Fibroblast of lung (primary cell): ENCODE measurements around the gene ATXN1. TPM values are rescaled to one million over a fixed set of nuclear protein-coding genes. Genes with fewer than 3 reads are reported as not detected.

Experiments used
- DNase-seq, 2 donors: peaks; one replicate each; pipeline versions ENCODE4 v3.0.0 to v3.0.0-alpha.2; 2010; ENCODE audit warnings: low read depth in 2 of 2
- H2AFZ ChIP-seq: 2 replicates; pipeline ENCODE4 v1.5.1; 2012; ENCODE audit warnings: low read length, control low read depth, inconsistent platforms
- H3K27ac ChIP-seq: 2 replicates; pipeline ENCODE4 v1.5.1; 2011; ENCODE audit warnings: low read length, control low read depth; ENCODE audit not compliant: insufficient read depth
- H3K27me3 ChIP-seq: 2 replicates; pipeline ENCODE4 v1.5.1; 2011; ENCODE audit warnings: mild to moderate bottlenecking, low read length; ENCODE audit not compliant: control insufficient read depth, insufficient read depth
- H3K36me3 ChIP-seq: 2 replicates; pipeline ENCODE4 v1.5.1; 2011; ENCODE audit warnings: low read length; ENCODE audit not compliant: control insufficient read depth, insufficient read depth
- H3K4me1 ChIP-seq: 2 replicates; pipeline ENCODE4 v1.5.1; 2011; ENCODE audit warnings: low read length; ENCODE audit not compliant: control insufficient read depth, insufficient read depth; ENCODE audit errors: extremely low read depth
- H3K4me2 ChIP-seq: 2 replicates; pipeline ENCODE4 v1.5.1; 2011; ENCODE audit warnings: low read length, control low read depth; ENCODE audit not compliant: insufficient read depth; ENCODE audit errors: extremely low read depth
- H3K4me3 ChIP-seq, 4 experiments: fragments of 200-600 bp in 1 of 4; sonication (generic) in 1 of 4; replicated peaks in 1 of 4; 2 replicates each; pipeline ENCODE4 v1.5.1; 2011 to 2016; ENCODE audit warnings: low read length in 4 of 4, low read depth in 3 of 4, mild to moderate bottlenecking in 3 of 4, control low read depth in 2 of 4, inconsistent platforms in 1 of 4, mixed read lengths in 1 of 4; ENCODE audit not compliant: insufficient read depth in 1 of 4; ENCODE audit errors: control extremely low read depth in 1 of 4
- H3K79me2 ChIP-seq: 2 replicates; pipeline ENCODE4 v1.5.1; 2012; ENCODE audit warnings: mild to moderate bottlenecking, low read length, inconsistent platforms; ENCODE audit not compliant: control insufficient read depth, insufficient read depth
- H3K9ac ChIP-seq: 2 replicates; pipeline ENCODE4 v1.5.1; 2011; ENCODE audit warnings: mild to moderate bottlenecking, low read length, control low read depth; ENCODE audit not compliant: insufficient read depth
- H3K9me3 ChIP-seq: 2 replicates; pipeline ENCODE4 v1.5.1; 2012; ENCODE audit warnings: low read depth, low read length; ENCODE audit not compliant: control insufficient read depth, insufficient read depth
- H4K20me1 ChIP-seq: 2 replicates; pipeline ENCODE4 v1.5.1; 2011; ENCODE audit warnings: low read length; ENCODE audit not compliant: control insufficient read depth, insufficient read depth; ENCODE audit errors: extremely low read depth
- EZH2 ChIP-seq: IDR thresholded peaks from 2 replicates; pipeline ENCODE4 v1.5.1; 2012; ENCODE audit warnings: low read length, control low read depth, mild to moderate bottlenecking; ENCODE audit errors: missing control alignments
- polyA plus RNA-seq, 2 donors: library from polyadenylated mRNA; depleted of rRNA in 1 of 2; stranded (reverse) in 1 of 2; unstranded in 1 of 2; fragments of >200 nt; gene quantifications; 2 replicates each; pipeline ENCODE4 v1.2.1, GENCODE V29; 2011 to 2012; ENCODE audit warnings: missing spikeins in 1 of 2
- total RNA-seq: library from RNA; depleted of rRNA; stranded (reverse); fragments of >200 nt; gene quantifications from 2 replicates; pipeline ENCODE4 v1.2.1, GENCODE V29; 2014
- TF ChIP-seq, protein P1 (sequence below), 2 donors: IDR thresholded peaks in 1 of 2; conservative IDR thresholded peaks in 1 of 2; 1 replicate in 1 of 2; 2 replicates in 1 of 2; pipeline ENCODE4 v1.5.1; 2011 to 2012; ENCODE audit warnings: low read length in 2 of 2, control low read depth in 1 of 2, inconsistent platforms in 1 of 2, low read depth in 1 of 2, mild to moderate bottlenecking in 1 of 2

Gene ATXN1
- total and polyA plus RNA-seq, 2 donors (not counting 1 experiment from before 2014, with no cell fraction given), result 15.8 to 40.5 TPM

DNA sequence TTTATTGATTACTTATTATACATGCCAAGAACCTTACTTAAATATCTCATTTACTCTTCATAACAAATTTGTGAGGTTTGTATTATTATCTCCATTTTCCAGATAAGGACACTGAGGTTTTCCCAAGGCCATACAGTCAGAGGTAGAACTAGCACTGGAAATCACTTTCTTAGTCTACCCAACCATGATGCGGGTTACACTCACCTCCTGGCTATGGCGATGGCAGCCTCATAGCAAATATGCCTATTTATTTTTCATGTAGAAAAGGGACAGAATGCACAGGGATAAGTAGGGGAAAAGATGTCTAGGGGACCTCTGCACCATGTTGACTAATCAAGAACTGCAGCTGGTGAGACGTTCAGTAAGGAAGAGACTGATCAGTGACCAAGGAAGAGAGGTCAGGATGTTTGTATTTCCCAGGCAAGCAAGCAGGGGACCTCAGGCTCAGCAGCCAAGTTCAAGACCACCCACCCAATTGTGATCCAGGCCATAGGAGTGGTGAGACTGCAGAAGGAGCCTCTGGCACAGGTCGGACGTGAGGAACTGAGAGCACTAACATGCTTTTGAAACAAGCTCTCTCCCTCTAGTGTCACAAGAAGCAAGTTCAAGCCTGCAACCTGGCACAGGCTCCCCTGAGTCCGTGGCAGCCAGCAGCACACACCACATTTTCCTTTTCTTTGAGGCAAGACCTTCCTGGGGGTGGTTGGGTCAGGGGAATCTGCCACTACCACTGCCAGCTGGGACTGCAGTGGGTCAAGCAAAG lies 425.0 kb downstream of the ATXN1 start:
- Histone ChIP-seq H3K79me2 (no peaks in the 10 kb centered on the region), H3K27me3 (no peaks in the 10 kb centered on the region), H4K20me1 (no peaks in the 10 kb centered on the region), H3K4me2 (peak overlapping the region; percentile 5), H2AFZ (no peak overlapping the region), H3K9me3 (no peaks in the 10 kb centered on the region), H3K4me3 (no peak overlapping the region), H3K9ac (no peak overlapping the region), H3K27ac (no peak overlapping the region), H3K36me3 (no peaks in the 10 kb centered on the region), H3K4me1 (peaks cover 57% of the 10 kb centered on the region)
- DNase-seq, result no peak
- TF ChIP-seq EZH2, result no peak
- TF ChIP-seq, protein P1, sequence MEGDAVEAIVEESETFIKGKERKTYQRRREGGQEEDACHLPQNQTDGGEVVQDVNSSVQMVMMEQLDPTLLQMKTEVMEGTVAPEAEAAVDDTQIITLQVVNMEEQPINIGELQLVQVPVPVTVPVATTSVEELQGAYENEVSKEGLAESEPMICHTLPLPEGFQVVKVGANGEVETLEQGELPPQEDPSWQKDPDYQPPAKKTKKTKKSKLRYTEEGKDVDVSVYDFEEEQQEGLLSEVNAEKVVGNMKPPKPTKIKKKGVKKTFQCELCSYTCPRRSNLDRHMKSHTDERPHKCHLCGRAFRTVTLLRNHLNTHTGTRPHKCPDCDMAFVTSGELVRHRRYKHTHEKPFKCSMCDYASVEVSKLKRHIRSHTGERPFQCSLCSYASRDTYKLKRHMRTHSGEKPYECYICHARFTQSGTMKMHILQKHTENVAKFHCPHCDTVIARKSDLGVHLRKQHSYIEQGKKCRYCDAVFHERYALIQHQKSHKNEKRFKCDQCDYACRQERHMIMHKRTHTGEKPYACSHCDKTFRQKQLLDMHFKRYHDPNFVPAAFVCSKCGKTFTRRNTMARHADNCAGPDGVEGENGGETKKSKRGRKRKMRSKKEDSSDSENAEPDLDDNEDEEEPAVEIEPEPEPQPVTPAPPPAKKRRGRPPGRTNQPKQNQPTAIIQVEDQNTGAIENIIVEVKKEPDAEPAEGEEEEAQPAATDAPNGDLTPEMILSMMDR (conservative IDR thresholded peaks at IDR 0.05 in 1 of 2, IDR thresholded peaks at IDR 0.05 in 1 of 2; ENCODE audit: low read depth in 1 of 2, low read length in 2 of 2), result no peak

DNA sequence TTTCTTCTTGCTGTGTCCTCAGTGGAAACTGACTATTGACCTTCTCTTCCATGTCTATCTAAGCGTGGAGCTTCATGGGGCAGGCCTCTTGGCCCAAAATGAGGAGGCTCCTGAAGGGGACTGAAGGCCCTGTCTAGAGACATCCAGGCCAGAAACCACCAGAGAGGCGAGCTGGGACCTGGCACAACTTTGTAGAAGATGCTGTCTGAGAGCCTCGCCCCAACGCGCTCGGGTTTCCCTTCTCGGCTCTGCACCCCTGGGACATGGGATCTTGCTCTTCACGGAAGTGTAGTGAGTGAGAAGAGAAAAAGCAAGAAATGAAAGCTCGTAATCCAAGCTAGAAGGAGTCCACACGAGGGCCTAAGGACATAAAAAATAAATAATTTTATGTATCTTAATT lies 426.1 kb downstream of the ATXN1 start:
- H3K27ac ChIP-seq, result peak overlapping the region; percentile 72
- H3K4me3 ChIP-seq, result no peak overlapping the region
- H3K9me3 ChIP-seq, result no peaks in the 10 kb centered on the region
- no peaks in the 10 kb centered on the region for H4K20me1 ChIP-seq
- no peak overlapping the region for H3K4me2 ChIP-seq
- peaks cover 57% of the 10 kb centered on the region for H3K4me1 ChIP-seq
- H3K36me3 ChIP-seq, result no peaks in the 10 kb centered on the region
- H2AFZ ChIP-seq, result no peak overlapping the region
- TF ChIP-seq, protein P1 (conservative IDR thresholded peaks at IDR 0.05 in 1 of 2, IDR thresholded peaks at IDR 0.05 in 1 of 2; ENCODE audit: low read depth in 1 of 2, low read length in 2 of 2), result no peak
- no peak for TF ChIP-seq EZH2
- no peaks in the 10 kb centered on the region for H3K79me2 ChIP-seq
- no peaks in the 10 kb centered on the region for H3K27me3 ChIP-seq
- no peak overlapping the region for H3K9ac ChIP-seq
- no peak for DNase-seq

DNA sequence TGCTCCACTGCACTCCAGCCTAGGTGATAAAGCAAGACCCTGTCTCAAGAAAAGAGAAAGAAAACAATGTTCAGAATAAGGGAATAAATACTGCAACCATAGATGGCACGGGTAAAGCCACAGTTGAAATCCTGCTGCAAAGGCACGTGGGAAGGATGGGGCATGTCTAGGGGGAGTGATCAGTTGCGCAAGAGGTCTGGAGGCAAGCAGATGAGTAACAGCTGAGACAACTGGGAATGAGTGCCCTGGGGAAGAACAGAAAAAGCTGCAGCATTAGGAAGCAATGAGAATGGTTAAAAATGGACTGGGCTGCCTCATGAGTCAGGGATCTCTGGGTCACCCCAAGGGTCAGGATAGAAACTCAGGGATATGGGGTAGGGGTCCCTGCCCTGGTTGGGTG lies 426.6 kb downstream of the ATXN1 start:
- DNase-seq, result peak; percentile 87 to 94
- H3K9ac ChIP-seq, result no peak overlapping the region
- no peaks in the 10 kb centered on the region for H3K36me3 ChIP-seq
- no peaks in the 10 kb centered on the region for H3K9me3 ChIP-seq
- no peaks in the 10 kb centered on the region for H3K27me3 ChIP-seq
- peaks cover 57% of the 10 kb centered on the region for H3K4me1 ChIP-seq
- no peak overlapping the region for H2AFZ ChIP-seq
- H3K79me2 ChIP-seq, result no peaks in the 10 kb centered on the region
- H3K4me2 ChIP-seq, result no peak overlapping the region
- H4K20me1 ChIP-seq, result no peaks in the 10 kb centered on the region
- H3K4me3 ChIP-seq, result no peak overlapping the region
- TF ChIP-seq EZH2, result no peak
- TF ChIP-seq, protein P1 (conservative IDR thresholded peaks at IDR 0.05 in 1 of 2, IDR thresholded peaks at IDR 0.05 in 1 of 2; ENCODE audit: low read depth in 1 of 2, low read length in 2 of 2), result no peak
- H3K27ac ChIP-seq, result peak overlapping the region; percentile 72
